ENCODE results near the gene PAPPA2.
A peak's percentile ranks its signal among the peaks of the same experiment; 100 is the strongest.

The PAPPA2 gene

GRCh38 chr1:176775996-176776395, 313.0 kb downstream of the PAPPA2 start:
- H3K36me3 Mint-ChIP-seq = no peaks in the 10 kb centered on the region
- H3K27ac Mint-ChIP-seq = no peak overlapping the region
- H3K27me3 Mint-ChIP-seq = peaks cover 4 to 15% of the 10 kb centered on the region in 2 donors
- H3K4me3 Mint-ChIP-seq = no peak overlapping the region
- ATAC-seq (replicated peaks) = no peak
- H3K4me1 Mint-ChIP-seq = no peaks in the 10 kb centered on the region
- DNase-seq = no peak
- H3K9me3 Mint-ChIP-seq = no peaks in the 10 kb centered on the region

DNA sequence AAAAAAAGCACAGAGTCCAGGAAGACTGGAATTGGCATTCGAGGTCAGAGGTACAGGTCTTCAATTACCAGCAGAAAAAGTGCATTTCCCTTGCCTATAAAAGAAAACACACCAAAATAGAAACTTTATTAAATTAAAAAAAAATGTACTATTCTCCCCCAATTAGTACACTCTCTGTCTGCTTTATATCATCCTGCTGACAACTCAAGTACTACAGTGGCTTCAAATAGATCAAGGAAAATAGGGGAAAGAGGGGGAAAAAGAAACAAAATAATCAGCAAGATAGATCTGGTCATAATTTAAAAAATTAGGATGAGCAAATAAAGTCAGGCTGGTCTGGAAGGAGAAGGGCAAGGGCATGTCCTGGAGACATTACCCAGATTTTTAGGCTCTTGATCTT, 315.1 kb downstream of the PAPPA2 start:
- no peak overlapping the region for H3K27ac Mint-ChIP-seq
- DNase-seq (no peak), ATAC-seq (replicated peaks) (no peak)
- H3K9me3 Mint-ChIP-seq = no peaks in the 10 kb centered on the region
- H3K4me3 Mint-ChIP-seq = no peak overlapping the region
- H3K4me1 Mint-ChIP-seq = no peaks in the 10 kb centered on the region
- peaks cover 4 to 16% of the 10 kb centered on the region in 2 donors for H3K27me3 Mint-ChIP-seq
- no peaks in the 10 kb centered on the region for H3K36me3 Mint-ChIP-seq

DNA sequence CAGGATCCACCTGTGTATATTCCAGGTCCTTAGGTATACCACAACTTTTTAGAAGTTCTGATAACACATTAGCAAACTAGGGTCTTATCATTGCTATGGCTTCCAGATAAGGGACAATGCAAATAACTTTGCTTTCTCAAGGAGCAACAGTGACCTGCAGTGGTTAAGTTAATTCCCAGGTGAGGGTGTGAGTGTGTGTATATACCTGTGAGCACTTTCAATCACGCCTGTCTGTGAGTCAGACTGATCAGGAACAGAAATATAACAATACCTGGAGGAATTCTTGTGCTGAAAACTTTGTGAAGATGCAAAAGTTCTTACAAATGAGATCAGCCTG, 317.0 kb downstream of the PAPPA2 start:
- H3K36me3 Mint-ChIP-seq = no peaks in the 10 kb centered on the region
- no peaks in the 10 kb centered on the region for H3K4me1 Mint-ChIP-seq
- H3K9me3 Mint-ChIP-seq = no peaks in the 10 kb centered on the region
- no peak overlapping the region for H3K4me3 Mint-ChIP-seq
- ATAC-seq (replicated peaks) (no peak), DNase-seq (no peak)
- no peak overlapping the region for H3K27ac Mint-ChIP-seq
- peaks cover 4 to 16% of the 10 kb centered on the region in 2 donors for H3K27me3 Mint-ChIP-seq

DNA sequence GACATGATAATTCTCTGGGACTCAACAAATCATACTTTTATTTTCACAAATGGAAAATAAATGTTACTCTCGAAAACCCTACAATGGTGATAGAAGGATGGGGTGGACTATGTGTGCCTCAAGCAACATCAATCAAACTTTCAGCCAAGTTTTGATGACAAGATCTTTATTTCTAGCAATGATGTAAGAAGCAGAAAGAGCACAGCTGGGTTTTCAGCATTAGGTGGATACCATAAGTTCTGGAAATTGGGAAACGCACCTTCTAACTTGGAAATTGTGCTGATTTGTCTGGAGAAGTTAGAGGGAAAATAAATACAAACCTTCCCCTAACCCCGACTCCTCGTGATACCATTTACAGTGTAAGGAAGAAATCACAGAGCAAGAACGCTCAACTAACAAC, 320.3 kb downstream of the PAPPA2 start:
- Mint-ChIP-seq H3K36me3 (no peaks in the 10 kb centered on the region), H3K27ac (no peak overlapping the region), H3K4me3 (no peak overlapping the region), H3K27me3 (peaks cover 4 to 10% of the 10 kb centered on the region in 2 donors), H3K9me3 (no peaks in the 10 kb centered on the region), H3K4me1 (peaks cover 0 to 2% of the 10 kb centered on the region in 2 donors)
- ATAC-seq (replicated peaks) = no peak
- DNase-seq = no peak

GRCh38 chr1:176785056-176785455, 322.1 kb downstream of the PAPPA2 start:
- no peak for DNase-seq

DNA sequence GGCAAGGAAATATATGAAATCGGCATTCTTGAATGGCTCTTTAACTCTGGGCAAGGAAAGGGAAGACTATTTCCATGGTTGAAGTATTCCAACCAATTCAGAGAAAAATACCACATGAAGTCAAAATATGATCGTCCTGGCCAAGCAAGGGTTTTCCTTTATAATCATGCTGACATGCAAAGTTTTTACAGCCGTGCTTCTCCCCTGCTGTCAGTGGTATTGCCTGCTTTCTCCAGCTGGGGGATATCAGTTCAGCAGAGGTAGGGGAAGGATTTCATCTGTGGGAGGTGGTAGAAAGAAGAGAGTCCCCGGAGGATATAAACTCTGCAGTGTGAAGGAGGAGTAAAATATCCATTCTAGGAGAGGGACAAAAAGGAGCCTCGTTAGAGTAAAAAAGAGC, 322.8 kb downstream of the PAPPA2 start:
- Mint-ChIP-seq H3K27me3 (peaks cover 3% of the 10 kb centered on the region in 2 donors), H3K4me3 (no peak overlapping the region), H3K27ac (no peak overlapping the region), H3K4me1 (peaks cover 0 to 2% of the 10 kb centered on the region in 2 donors), H3K36me3 (no peaks in the 10 kb centered on the region), H3K9me3 (peaks cover 0 to 2% of the 10 kb centered on the region in 2 donors)
- ATAC-seq (replicated peaks) (peak in 1 of 2 donors; percentile 25), DNase-seq (no peak)

More at GRCh38 chr1:176785056-176785455, 322.1 kb downstream of the PAPPA2 start:
- H3K4me1 Mint-ChIP-seq = peaks cover 0 to 2% of the 10 kb centered on the region in 2 donors
- no peaks in the 10 kb centered on the region for H3K36me3 Mint-ChIP-seq
- peaks cover 0 to 2% of the 10 kb centered on the region in 2 donors for H3K9me3 Mint-ChIP-seq
- no peak for ATAC-seq (replicated peaks)
- H3K27ac Mint-ChIP-seq = no peak overlapping the region
- H3K4me3 Mint-ChIP-seq = no peak overlapping the region
- peaks cover 4 to 5% of the 10 kb centered on the region in 2 donors for H3K27me3 Mint-ChIP-seq

DNA sequence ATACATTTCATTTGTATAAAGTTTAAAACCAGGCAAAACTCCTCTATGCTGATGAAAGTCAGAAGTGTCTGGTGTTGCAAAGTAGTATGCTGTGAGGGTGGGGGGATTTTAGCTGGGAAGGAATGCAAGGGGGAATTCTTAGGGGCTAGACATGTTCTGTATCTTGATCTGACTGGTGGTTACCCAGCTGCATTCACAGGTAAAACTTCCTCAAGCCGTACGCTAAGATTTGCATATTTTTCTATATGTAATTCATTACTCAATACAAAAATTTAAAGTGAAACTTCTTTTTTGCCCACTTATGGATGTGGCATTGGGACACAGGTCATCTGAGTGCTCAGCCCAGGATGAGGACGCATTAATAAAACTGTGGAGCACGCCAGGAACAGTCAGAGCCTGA, 323.3 kb downstream of the PAPPA2 start:
- Mint-ChIP-seq H3K27ac (no peak overlapping the region), H3K36me3 (no peaks in the 10 kb centered on the region), H3K27me3 (no peaks in the 10 kb centered on the region), H3K4me3 (no peak overlapping the region), H3K4me1 (peaks cover 0 to 2% of the 10 kb centered on the region in 2 donors), H3K9me3 (peaks cover 0 to 2% of the 10 kb centered on the region in 2 donors)
- DNase-seq = no peak
- ATAC-seq (replicated peaks) = peak in 1 of 2 donors; percentile 66

- DNase-seq = no peak
- H3K9me3 Mint-ChIP-seq = peaks cover 0 to 2% of the 10 kb centered on the region in 2 donors
- no peak overlapping the region for H3K4me3 Mint-ChIP-seq
- H3K4me1 Mint-ChIP-seq = peaks cover 0 to 2% of the 10 kb centered on the region in 2 donors
- no peaks in the 10 kb centered on the region for H3K36me3 Mint-ChIP-seq
- H3K27ac Mint-ChIP-seq = no peak overlapping the region
- no peak for ATAC-seq (replicated peaks)
- no peaks in the 10 kb centered on the region for H3K27me3 Mint-ChIP-seq
Observed at GRCh38 chr1:176789571-176790090, 326.7 kb downstream of the PAPPA2 start.

GRCh38 chr1:176790786-176791185, 327.8 kb downstream of the PAPPA2 start:
- DNase-seq (no peak), ATAC-seq (replicated peaks) (no peak)
- Mint-ChIP-seq H3K4me3 (no peak overlapping the region), H3K4me1 (peaks cover 0 to 2% of the 10 kb centered on the region in 2 donors), H3K36me3 (no peaks in the 10 kb centered on the region), H3K27me3 (no peaks in the 10 kb centered on the region), H3K9me3 (peaks cover 0 to 2% of the 10 kb centered on the region in 2 donors), H3K27ac (no peak overlapping the region)

- ATAC-seq (replicated peaks) (no peak), DNase-seq (no peak)
- Mint-ChIP-seq H3K4me1 (no peaks in the 10 kb centered on the region), H3K4me3 (no peak overlapping the region), H3K36me3 (no peaks in the 10 kb centered on the region), H3K9me3 (peaks cover 0 to 2% of the 10 kb centered on the region in 2 donors), H3K27ac (no peak overlapping the region), H3K27me3 (no peaks in the 10 kb centered on the region)
Observed at GRCh38 chr1:176791906-176792305, 328.9 kb downstream of the PAPPA2 start.

GRCh38 chr1:176794897-176795508, 332.0 kb downstream of the PAPPA2 start:
- no peaks in the 10 kb centered on the region for H3K27me3 Mint-ChIP-seq
- H3K4me3 Mint-ChIP-seq = no peak overlapping the region
- DNase-seq = no peak
- no peak overlapping the region for H3K27ac Mint-ChIP-seq
- H3K36me3 Mint-ChIP-seq = no peaks in the 10 kb centered on the region
- no peaks in the 10 kb centered on the region for H3K9me3 Mint-ChIP-seq
- ATAC-seq (replicated peaks) = no peak
- H3K4me1 Mint-ChIP-seq = no peaks in the 10 kb centered on the region

DNA sequence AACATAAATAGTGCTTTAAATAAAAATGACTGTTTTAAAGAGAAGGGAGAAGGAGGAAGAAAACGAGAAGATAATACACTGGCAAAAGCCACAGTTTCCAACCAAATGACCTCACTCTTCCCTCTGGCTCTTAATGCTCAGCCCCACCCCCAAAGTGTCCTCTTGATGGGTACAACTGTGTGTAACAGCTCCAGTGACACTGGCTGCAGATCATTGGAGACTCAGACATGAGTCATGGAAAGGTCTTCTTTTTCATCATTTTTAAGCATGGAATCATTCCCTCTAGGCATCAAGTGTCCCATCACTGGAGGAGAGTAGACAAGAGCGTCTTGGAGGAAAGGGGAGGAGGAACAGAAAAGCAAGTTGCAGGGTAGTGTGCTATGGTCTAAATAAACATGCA, 333.0 kb downstream of the PAPPA2 start:
- H3K27ac Mint-ChIP-seq = no peak overlapping the region
- no peaks in the 10 kb centered on the region for H3K4me1 Mint-ChIP-seq
- ATAC-seq (replicated peaks) (no peak), DNase-seq (no peak)
- no peak overlapping the region for H3K4me3 Mint-ChIP-seq
- H3K9me3 Mint-ChIP-seq = no peaks in the 10 kb centered on the region
- H3K36me3 Mint-ChIP-seq = no peaks in the 10 kb centered on the region
- H3K27me3 Mint-ChIP-seq = no peaks in the 10 kb centered on the region

- H3K27me3 Mint-ChIP-seq = no peaks in the 10 kb centered on the region
Observed at GRCh38 chr1:176796583-176796982, 333.6 kb downstream of the PAPPA2 start.

DNA sequence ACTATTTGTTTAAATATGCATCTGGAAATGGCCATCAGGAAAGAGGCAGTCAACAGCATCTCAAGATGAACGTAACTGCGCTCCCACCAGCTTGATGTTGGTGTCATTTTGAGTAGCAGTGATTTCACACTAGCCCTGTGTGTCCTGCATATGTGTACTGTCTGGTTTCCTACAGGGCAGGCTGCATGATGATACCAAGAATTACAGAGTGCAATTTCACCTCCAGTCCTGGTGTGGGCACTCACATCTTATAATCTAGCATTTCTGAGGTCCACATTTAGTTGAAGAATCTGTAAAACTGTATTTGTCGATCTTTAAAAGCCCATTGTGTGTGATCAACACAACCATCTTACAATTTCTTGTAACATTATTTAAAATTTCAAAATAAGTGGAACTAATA, 336.4 kb downstream of the PAPPA2 start:
- Mint-ChIP-seq H3K27ac (no peak overlapping the region), H3K9me3 (no peaks in the 10 kb centered on the region), H3K4me1 (no peaks in the 10 kb centered on the region), H3K36me3 (no peaks in the 10 kb centered on the region), H3K4me3 (no peak overlapping the region), H3K27me3 (no peaks in the 10 kb centered on the region)
- ATAC-seq (replicated peaks) (no peak), DNase-seq (no peak)

More at GRCh38 chr1:176796583-176796982, 333.6 kb downstream of the PAPPA2 start:
- Mint-ChIP-seq H3K9me3 (no peaks in the 10 kb centered on the region), H3K36me3 (no peaks in the 10 kb centered on the region), H3K4me3 (no peak overlapping the region), H3K27ac (no peak overlapping the region), H3K4me1 (no peaks in the 10 kb centered on the region)
- DNase-seq (no peak), ATAC-seq (replicated peaks) (no peak)

GRCh38 chr1:176800978-176801513, 338.1 kb downstream of the PAPPA2 start:
- no peaks in the 10 kb centered on the region for H3K9me3 Mint-ChIP-seq
- ATAC-seq (replicated peaks) (no peak), DNase-seq (no peak)
- no peaks in the 10 kb centered on the region for H3K27me3 Mint-ChIP-seq
- H3K4me1 Mint-ChIP-seq = no peaks in the 10 kb centered on the region
- no peak overlapping the region for H3K4me3 Mint-ChIP-seq
- no peak overlapping the region for H3K27ac Mint-ChIP-seq
- H3K36me3 Mint-ChIP-seq = no peaks in the 10 kb centered on the region
